Motor neuron (in vitro differentiated cells): ENCODE measurements around the gene GPR85. TPM values are rescaled to one million over a fixed set of nuclear protein-coding genes. Genes with fewer than 3 reads are reported as not detected.
"Not testable (repeated sequence)": the region's sequence is repeated elsewhere in the genome, so short reads cannot be mapped to it uniquely, and the experiment has no call there.

Source experiments
- ATAC-seq, 8 experiments: fragments of 200-7000 bp; cut with Tn5 transposase; replicated peaks in 6 of 8; 2 replicates each; pipeline ENCODE4 v1.8.0; 2021; ENCODE audit warnings: mild to moderate bottlenecking in 8 of 8, moderate library complexity in 8 of 8
- H3K27ac ChIP-seq, 2 donors: fragments of 250-450 bp; sonication (Bioruptor Pico); 2 replicates each; pipeline ENCODE4 v1.9.0; 2021; ENCODE audit warnings: antibody characterized with exemption in 2 of 2, mild to moderate bottlenecking in 2 of 2, moderate library complexity in 1 of 2
- H3K4me1 ChIP-seq, 2 donors: fragments of 250-450 bp; sonication (Bioruptor Pico); replicated peaks in 1 of 2; 2 replicates each; pipeline ENCODE4 v1.6.1; 2021; ENCODE audit warnings: antibody characterized with exemption in 2 of 2, mild to moderate bottlenecking in 2 of 2, moderate library complexity in 1 of 2
- H3K4me3 ChIP-seq, 5 donors: fragments of 250-450 bp; sonication (Bioruptor Pico); 2 replicates each; pipeline ENCODE4 v1.9.0; 2021; ENCODE audit warnings: antibody characterized with exemption in 5 of 5, mild to moderate bottlenecking in 5 of 5, moderate library complexity in 4 of 5
- WGBS, 10 experiments: fragments of 450-650 bp; shearing (Covaris generic); methylation state at CpG; one replicate each; pipeline ENCODE4 v1.0.0; 2022; 5-methylcytosine and 5-hydroxymethylcytosine counted together
- in situ Hi-C, 9 experiments: fragments of 400-800 bp; cut with MboI; loops; one replicate each; pipeline ENCODE4 v1.15.0; 2021; ENCODE audit warnings: low sequenced_read_pairs in 9 of 9, low pct_unique_long_range_greater_than_20kb in 2 of 9; ENCODE audit not compliant: unreplicated experiment in 9 of 9
- total RNA-seq, 8 experiments: library from RNA; unstranded; fragments of 300-600 nt; gene quantifications; 2 replicates each; pipeline versions ENCODE4 v1.2.3 to v1.2.4, GENCODE V29; 2022

GPR85 gene, protein sequence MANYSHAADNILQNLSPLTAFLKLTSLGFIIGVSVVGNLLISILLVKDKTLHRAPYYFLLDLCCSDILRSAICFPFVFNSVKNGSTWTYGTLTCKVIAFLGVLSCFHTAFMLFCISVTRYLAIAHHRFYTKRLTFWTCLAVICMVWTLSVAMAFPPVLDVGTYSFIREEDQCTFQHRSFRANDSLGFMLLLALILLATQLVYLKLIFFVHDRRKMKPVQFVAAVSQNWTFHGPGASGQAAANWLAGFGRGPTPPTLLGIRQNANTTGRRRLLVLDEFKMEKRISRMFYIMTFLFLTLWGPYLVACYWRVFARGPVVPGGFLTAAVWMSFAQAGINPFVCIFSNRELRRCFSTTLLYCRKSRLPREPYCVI
- total RNA-seq: 10 to 100 TPM in 6 of 8 experiments, 1 to 10 TPM in 2; 4.5 to 34.1 (median 15.4) TPM

DNA sequence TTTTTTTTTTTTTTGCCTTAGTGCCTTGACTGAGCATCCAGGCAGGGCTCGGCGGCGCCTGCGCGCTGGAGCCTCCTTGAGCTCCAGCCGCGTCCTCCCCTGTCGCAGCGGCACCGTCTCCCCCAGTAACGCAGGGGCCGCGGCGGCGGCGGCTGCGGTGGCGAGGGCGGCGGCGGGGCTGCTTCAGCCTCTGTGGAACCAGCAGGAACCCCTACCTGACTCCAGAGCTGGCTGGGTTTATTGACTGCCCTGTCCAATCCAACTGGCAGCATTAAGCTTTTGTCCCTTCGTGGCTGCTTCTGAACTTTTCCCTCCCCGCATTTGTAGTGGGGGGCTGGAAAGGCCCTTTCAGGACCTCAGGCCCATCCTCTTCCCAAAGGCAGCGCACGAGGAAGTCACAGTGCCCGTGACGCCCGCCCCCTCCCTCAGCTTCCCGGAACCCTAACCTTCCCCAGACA lies at the start of gene GPR85:
Gene GPR85, minus strand, starts transcription at position 397 of the 458 bp plus-strand sequence. CDS start 2,106 bp downstream, outside the sequence.
- 0 to 3% (median 0%) methylated on average over 1 to 21 of the region's 29 CpGs; no CpG with 5 or more reads in 1 of the 10 experiments for WGBS, 10 experiments
- Histone ChIP-seq H3K27ac (peak within 1 kb of the TSS; percentile 74 to 94), H3K4me3 (peak within 1 kb of the TSS; percentile 40 to 54 (median 53)), H3K4me1 (peaks cover 18 to 33% of the 10 kb centered on the region in 2 donors)
- in situ Hi-C loops: no loop called here
- ATAC-seq: peak; percentile 63 to 93 (median 90)

DNA sequence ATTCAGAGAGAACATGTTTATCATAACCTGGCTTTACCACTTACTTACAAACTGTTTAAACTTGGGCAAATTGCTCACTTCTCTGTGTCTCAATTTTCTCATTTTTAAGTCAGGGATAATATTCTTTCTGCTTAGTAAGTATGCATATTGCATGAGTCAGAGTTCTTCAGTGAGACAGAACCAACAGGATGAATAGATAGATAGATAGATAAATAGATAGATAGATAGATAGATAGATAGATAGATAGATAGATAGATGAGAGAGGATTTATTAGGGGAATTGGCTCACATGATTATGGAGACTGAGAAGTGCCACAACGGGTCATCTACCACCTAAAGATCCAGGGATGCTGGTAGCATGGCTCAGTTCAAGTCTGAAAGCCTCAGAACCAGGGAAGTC lies 47.4 kb upstream of the GPR85 start:
- ATAC-seq: peak in 1 of 8 experiments; percentile 42
- in situ Hi-C loops: no loop called here
- Histone ChIP-seq H3K4me1 (no peaks in the 10 kb centered on the region), H3K4me3 (no peak overlapping the region), H3K27ac (no peak overlapping the region)
- WGBS, 10 experiments: 44 to 71% (median 67%) methylated on average over 1 of the region's 1 CpG; no CpG with 5 or more reads in 7 of the 10 experiments

DNA sequence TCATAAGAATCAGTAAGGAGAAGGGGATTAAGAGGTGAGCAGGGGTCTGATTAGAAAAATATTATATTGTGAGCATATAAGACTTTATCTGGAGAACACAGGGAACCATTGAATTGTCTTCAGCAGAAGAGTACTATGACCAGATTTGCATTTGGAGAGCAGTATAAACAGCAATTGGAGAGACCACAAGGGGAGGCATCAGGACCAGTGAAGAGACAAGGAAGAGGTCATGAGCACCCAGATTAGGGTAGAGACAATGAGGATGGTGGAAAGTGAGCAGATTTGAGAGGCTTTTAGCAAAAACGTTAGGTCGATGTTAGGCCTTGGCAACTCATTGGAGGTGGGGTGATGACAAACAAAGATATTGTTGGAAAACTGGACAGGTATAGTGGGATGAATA lies 44.7 kb upstream of the GPR85 start:
- ATAC-seq: no peak
- 9 to 95% (median 93%) methylated on average over 2 of the region's 2 CpGs; no CpG with 5 or more reads in 3 of the 10 experiments for WGBS, 10 experiments
- H3K4me3 ChIP-seq: no peak overlapping the region
- no peaks in the 10 kb centered on the region for H3K4me1 ChIP-seq
- in situ Hi-C loops: no loop called here
- H3K27ac ChIP-seq: no peak overlapping the region

DNA sequence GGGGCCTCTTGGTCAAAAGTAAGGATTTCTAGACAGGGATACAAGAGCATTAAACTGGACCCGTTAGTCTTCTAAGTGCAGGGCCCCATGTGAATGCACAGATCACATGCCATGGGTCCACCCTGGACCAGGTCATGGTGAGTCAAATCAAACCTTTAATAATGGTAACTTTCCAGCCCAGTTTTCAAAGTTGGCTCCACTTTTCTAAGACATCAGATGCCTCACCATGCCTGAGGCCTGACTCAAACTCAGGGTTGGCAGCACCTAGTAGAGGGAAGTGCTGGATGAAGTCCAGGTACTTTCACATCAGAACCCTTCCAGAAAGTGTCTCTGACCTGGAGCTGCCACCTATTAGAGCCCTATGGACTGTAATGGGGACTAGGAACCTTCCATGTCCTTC lies 41.4 kb upstream of the GPR85 start:
- in situ Hi-C loops: no loop called here
- no peak for ATAC-seq
- H3K27ac ChIP-seq: no peak overlapping the region
- peaks cover 0 to 10% of the 10 kb centered on the region in 2 donors for H3K4me1 ChIP-seq
- H3K4me3 ChIP-seq: no peak overlapping the region
- 0 to 100% (median 80%) methylated on average over 1 of the region's 1 CpG; no CpG with 5 or more reads in 6 of the 10 experiments for WGBS, 10 experiments

DNA sequence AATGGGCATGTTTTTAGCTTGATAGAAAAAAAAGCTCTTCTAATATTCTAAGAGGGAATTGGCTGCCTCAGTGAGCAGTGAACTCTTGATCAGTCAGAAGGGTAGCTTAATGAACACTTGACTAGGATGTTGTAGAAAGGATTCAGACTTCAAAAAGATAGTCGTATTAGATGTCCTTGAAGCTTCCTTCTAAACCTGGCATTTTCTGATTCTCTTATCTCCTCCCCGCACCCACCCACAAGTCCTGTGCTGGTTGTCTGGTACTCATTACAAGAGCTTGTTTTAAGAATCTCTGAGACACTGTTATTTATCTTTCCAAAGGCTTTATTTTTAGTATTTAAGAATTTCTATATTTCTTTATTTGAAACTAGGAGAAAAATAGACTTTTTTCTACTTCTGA lies 39.1 kb upstream of the GPR85 start:
- no peak for ATAC-seq
- in situ Hi-C loops: no loop called here
- H3K27ac ChIP-seq: no peak overlapping the region
- WGBS, 10 experiments: 69 to 100% (median 100%) methylated on average over 1 to 2 of the region's 2 CpGs; no CpG with 5 or more reads in 1 of the 10 experiments
- peaks cover 0 to 20% of the 10 kb centered on the region in 2 donors for H3K4me1 ChIP-seq
- no peak overlapping the region for H3K4me3 ChIP-seq

DNA sequence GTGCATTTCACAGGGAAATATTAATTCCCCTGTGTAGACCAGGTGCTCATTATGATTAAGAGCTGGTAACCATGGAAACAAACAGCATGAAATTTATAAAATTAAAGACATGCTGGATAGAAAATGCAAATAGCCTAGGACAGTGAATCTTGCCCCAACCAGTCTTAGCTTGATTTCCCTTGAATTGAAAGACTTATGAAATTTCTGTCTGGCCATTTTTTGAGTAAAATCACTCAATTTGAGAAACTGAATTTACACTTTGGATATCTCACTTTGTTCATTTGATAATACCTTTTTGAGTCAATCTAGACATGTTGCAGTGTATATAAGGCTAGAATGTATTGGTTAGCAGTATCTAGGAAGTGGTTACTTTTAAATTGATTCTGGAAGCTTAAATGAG lies 36.1 kb upstream of the GPR85 start:
- in situ Hi-C loops: no loop called here
- no peak overlapping the region for H3K4me3 ChIP-seq
- peaks cover 0 to 25% of the 10 kb centered on the region in 2 donors for H3K4me1 ChIP-seq
- peak in 5 of 8 experiments; percentile 11 to 58 (median 36) for ATAC-seq
- H3K27ac ChIP-seq: no peak overlapping the region

DNA sequence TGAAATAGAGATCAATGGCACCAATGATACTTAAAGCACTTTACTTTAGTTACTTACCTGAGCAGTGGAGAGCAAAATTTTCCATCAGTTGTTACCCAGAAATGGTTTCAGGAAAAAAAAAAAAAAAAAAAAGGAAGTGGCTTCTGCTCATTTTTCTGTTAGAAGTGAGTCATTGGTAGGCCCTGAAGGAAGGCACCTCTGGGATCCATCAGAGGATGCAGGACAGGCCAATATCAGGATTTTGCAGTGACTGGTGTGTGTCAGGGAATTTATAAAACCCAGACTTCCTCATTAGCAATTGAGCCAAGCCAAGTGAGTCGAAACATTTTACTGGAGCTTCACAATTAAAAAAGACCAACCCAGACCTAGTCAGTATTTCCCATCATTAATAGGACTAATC lies 34.0 kb upstream of the GPR85 start:
- no peak overlapping the region for H3K4me3 ChIP-seq
- H3K27ac ChIP-seq: no peak overlapping the region
- in situ Hi-C loops: no loop called here
- WGBS, 10 experiments: 14 to 100% (median 100%) methylated on average over 1 of the region's 1 CpG; no CpG with 5 or more reads in 6 of the 10 experiments
- peaks cover 5 to 34% of the 10 kb centered on the region in 2 donors for H3K4me1 ChIP-seq
- no peak for ATAC-seq

DNA sequence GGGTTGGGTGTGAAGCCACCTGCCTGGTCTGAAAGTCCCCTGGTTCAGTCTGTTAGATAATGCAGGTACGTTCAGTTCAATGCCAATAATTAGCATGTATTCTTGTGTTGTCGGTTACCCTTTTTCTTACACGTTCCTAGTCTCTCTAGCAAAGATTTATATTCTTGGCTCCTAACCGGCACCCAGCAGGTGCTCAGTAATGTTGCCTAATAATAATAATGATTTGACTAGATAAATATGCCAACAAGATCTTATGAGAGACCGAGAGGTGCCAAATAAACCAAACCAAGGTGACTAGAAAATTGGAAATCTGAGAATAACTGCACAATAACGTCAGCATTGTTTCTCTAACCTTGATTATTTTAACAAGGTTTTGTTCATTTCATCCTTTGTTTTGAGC lies 32.8 kb upstream of the GPR85 start:
- Histone ChIP-seq H3K4me1 (peaks cover 5 to 34% of the 10 kb centered on the region in 2 donors), H3K4me3 (no peak overlapping the region), H3K27ac (no peak overlapping the region)
- 60 to 100% (median 91%) methylated on average over 1 to 6 of the region's 6 CpGs for WGBS, 10 experiments
- in situ Hi-C loops: no loop called here
- no peak for ATAC-seq

DNA sequence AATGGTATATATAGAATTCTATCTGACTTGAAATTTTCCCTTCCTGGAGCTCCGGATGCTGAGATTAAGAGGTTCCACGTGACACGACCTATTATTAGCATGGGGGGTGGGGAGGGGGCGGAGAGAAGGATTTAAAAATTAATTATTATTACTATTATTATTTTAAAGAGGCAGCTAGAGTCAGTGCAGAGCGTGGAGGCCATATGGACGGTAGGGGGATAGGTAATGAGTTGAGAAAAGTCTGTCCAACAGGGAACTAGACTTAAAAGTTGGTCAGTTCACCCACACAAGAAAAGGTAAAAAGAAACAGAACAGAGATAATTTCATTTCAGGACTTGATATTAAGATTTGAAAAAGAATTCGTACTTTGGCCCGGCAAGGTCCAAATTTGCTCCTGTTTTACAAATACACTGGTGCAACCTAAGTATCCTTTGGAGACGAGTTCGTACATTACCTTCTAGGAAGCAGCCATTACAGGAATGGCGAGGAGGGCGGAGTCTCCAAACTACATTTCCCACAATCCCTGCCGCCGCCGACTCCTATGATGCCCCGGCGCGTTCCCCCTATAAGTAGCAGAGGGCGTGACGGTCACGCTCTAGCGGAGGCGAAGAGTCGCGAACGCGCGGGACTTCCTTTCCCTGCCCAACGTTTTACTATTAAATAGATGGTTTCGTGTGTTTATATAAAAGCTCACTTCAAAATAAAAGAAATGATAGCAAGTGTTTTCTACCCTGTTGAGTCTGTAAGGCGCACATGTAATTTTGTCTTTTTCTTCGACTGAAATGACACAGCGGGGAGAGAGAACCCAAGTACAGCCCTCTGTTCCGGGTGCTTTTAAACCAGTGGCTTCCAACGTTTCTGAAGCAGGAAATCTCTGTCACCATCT lies 31.7 kb upstream of the GPR85 start, which contains the start of gene SMIM30:
Gene SMIM30, minus strand, starts transcription at position 481 of the 886 bp plus-strand sequence. CDS start 976 bp downstream, outside the sequence.
- H3K4me3 ChIP-seq: peak within 1 kb of the TSS; percentile 50 to 67 (median 52)
- H3K4me1 ChIP-seq: peaks cover 5 to 28% of the 10 kb centered on the region in 2 donors
- ATAC-seq: peak; percentile 81 to 100 (median 100)
- peak within 1 kb of the TSS; percentile 6 to 37 for H3K27ac ChIP-seq
- WGBS, 10 experiments: 0 to 4% (median 1%) methylated on average over 4 to 21 of the region's 35 CpGs
- in situ Hi-C loops: no loop called here

DNA sequence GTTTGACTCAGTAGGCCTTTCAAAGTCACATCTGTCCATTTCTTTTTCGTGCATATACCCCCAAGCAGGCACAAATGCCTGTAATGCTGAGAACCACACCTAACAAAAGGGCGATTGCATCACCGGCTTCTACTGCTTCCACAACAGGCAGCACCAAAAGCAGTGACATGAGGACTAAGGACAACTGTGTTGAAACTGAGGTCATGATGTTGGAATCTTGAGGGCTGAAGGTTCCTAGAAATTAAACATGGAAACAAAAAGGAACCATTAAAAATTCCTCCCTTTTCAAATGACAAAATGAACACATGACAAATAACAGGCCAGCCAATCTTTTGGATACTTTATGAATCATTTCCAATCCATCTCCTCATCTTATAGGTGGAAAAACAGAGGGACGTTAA lies 30.7 kb upstream of the GPR85 start:
- Histone ChIP-seq H3K27ac (peak overlapping the region in 1 of 2 donors; percentile 37), H3K4me1 (peaks cover 5 to 18% of the 10 kb centered on the region in 2 donors), H3K4me3 (peak overlapping the region; percentile 50 to 67 (median 52))
- ATAC-seq: peak in 1 of 8 experiments; percentile 14
- WGBS, 10 experiments: 14 to 71% (median 46%) methylated on average over 1 to 4 of the region's 4 CpGs; no CpG with 5 or more reads in 1 of the 10 experiments
- in situ Hi-C loops: not testable (repeated sequence)

DNA sequence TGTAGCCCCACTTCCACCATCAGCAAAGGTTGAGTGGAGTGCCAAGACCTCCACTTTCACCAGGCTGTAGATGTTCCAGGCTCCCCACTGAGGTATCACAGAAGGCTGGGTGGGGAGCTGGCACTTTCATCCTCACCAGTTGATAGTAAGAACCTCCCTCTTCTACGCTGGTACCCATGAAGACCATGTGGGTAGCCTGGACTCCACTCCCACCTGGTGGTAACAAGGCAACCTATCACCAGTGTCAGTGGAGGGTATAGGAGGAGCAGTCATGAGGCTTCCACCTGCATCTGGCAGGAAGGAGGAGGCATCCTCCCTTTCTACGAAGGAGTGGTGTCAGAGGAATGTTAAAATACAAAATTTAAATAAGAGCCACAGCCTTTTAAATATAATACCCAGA lies 27.3 kb upstream of the GPR85 start:
- Histone ChIP-seq H3K27ac (no peak overlapping the region), H3K4me3 (no peak overlapping the region), H3K4me1 (peaks cover 5 to 11% of the 10 kb centered on the region in 2 donors)
- in situ Hi-C loops: no loop called here
- peak in 3 of 8 experiments; percentile 11 to 60 (median 37) for ATAC-seq
- 14 to 100% (median 95%) methylated on average over 1 to 2 of the region's 2 CpGs; no CpG with 5 or more reads in 3 of the 10 experiments for WGBS, 10 experiments

DNA sequence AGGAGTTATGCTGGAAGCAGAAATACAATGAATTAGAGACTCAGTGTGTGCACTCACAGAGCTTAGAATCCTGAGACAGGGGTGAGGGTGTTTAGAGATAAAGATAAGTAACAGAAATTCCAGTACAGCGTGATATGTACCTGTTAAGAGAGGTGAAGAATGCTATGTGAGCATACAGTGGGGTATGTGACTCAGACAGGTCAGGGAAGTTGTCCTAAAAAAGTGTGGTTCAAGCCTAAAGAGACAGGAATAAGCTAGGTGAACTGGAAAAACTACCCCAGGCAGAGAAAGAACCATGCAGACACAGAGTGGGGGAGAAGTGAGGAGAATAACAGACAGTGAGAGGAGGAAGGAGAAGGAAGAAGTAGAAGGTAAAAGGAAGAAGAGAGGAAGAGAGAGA lies 23.1 kb upstream of the GPR85 start:
- in situ Hi-C loops: no loop called here
- no peak for ATAC-seq
- H3K4me3 ChIP-seq: no peak overlapping the region
- 71 to 100% (median 100%) methylated on average over 1 of the region's 1 CpG; no CpG with 5 or more reads in 3 of the 10 experiments for WGBS, 10 experiments
- no peak overlapping the region for H3K27ac ChIP-seq
- no peaks in the 10 kb centered on the region for H3K4me1 ChIP-seq
